Fibroblast of lung (primary cell): ENCODE results near the gene SLC13A3. TPM values are rescaled to one million over a fixed set of nuclear protein-coding genes. Genes with fewer than 3 reads are reported as not detected.

ENCODE experiments used
- DNase-seq, 2 donors: peaks; one replicate each; pipeline versions ENCODE4 v3.0.0 to v3.0.0-alpha.2; 2010; ENCODE audit warnings: low read depth in 2 of 2
- H2AFZ ChIP-seq: 2 replicates; pipeline ENCODE4 v1.5.1; 2012; ENCODE audit warnings: low read length, control low read depth, inconsistent platforms
- H3K27ac ChIP-seq: 2 replicates; pipeline ENCODE4 v1.5.1; 2011; ENCODE audit warnings: low read length, control low read depth; ENCODE audit not compliant: insufficient read depth
- H3K27me3 ChIP-seq: 2 replicates; pipeline ENCODE4 v1.5.1; 2011; ENCODE audit warnings: mild to moderate bottlenecking, low read length; ENCODE audit not compliant: control insufficient read depth, insufficient read depth
- H3K36me3 ChIP-seq: 2 replicates; pipeline ENCODE4 v1.5.1; 2011; ENCODE audit warnings: low read length; ENCODE audit not compliant: control insufficient read depth, insufficient read depth
- H3K4me1 ChIP-seq: 2 replicates; pipeline ENCODE4 v1.5.1; 2011; ENCODE audit warnings: low read length; ENCODE audit not compliant: control insufficient read depth, insufficient read depth; ENCODE audit errors: extremely low read depth
- H3K4me2 ChIP-seq: 2 replicates; pipeline ENCODE4 v1.5.1; 2011; ENCODE audit warnings: low read length, control low read depth; ENCODE audit not compliant: insufficient read depth; ENCODE audit errors: extremely low read depth
- H3K4me3 ChIP-seq, 4 experiments: fragments of 200-600 bp in 1 of 4; sonication (generic) in 1 of 4; replicated peaks in 1 of 4; 2 replicates each; pipeline ENCODE4 v1.5.1; 2011 to 2016; ENCODE audit warnings: low read length in 4 of 4, low read depth in 3 of 4, mild to moderate bottlenecking in 3 of 4, control low read depth in 2 of 4, inconsistent platforms in 1 of 4, mixed read lengths in 1 of 4; ENCODE audit not compliant: insufficient read depth in 1 of 4; ENCODE audit errors: control extremely low read depth in 1 of 4
- H3K79me2 ChIP-seq: 2 replicates; pipeline ENCODE4 v1.5.1; 2012; ENCODE audit warnings: mild to moderate bottlenecking, low read length, inconsistent platforms; ENCODE audit not compliant: control insufficient read depth, insufficient read depth
- H3K9ac ChIP-seq: 2 replicates; pipeline ENCODE4 v1.5.1; 2011; ENCODE audit warnings: mild to moderate bottlenecking, low read length, control low read depth; ENCODE audit not compliant: insufficient read depth
- H3K9me3 ChIP-seq: 2 replicates; pipeline ENCODE4 v1.5.1; 2012; ENCODE audit warnings: low read depth, low read length; ENCODE audit not compliant: control insufficient read depth, insufficient read depth
- H4K20me1 ChIP-seq: 2 replicates; pipeline ENCODE4 v1.5.1; 2011; ENCODE audit warnings: low read length; ENCODE audit not compliant: control insufficient read depth, insufficient read depth; ENCODE audit errors: extremely low read depth
- EZH2 ChIP-seq: IDR thresholded peaks from 2 replicates; pipeline ENCODE4 v1.5.1; 2012; ENCODE audit warnings: low read length, control low read depth, mild to moderate bottlenecking; ENCODE audit errors: missing control alignments
- polyA plus RNA-seq, 2 donors: library from polyadenylated mRNA; depleted of rRNA in 1 of 2; stranded (reverse) in 1 of 2; unstranded in 1 of 2; fragments of >200 nt; gene quantifications; 2 replicates each; pipeline ENCODE4 v1.2.1, GENCODE V29; 2011 to 2012; ENCODE audit warnings: missing spikeins in 1 of 2
- total RNA-seq: library from RNA; depleted of rRNA; stranded (reverse); fragments of >200 nt; gene quantifications from 2 replicates; pipeline ENCODE4 v1.2.1, GENCODE V29; 2014
- TF ChIP-seq, protein P1 (sequence below), 2 donors: IDR thresholded peaks in 1 of 2; conservative IDR thresholded peaks in 1 of 2; 1 replicate in 1 of 2; 2 replicates in 1 of 2; pipeline ENCODE4 v1.5.1; 2011 to 2012; ENCODE audit warnings: low read length in 2 of 2, control low read depth in 1 of 2, inconsistent platforms in 1 of 2, low read depth in 1 of 2, mild to moderate bottlenecking in 1 of 2

The SLC13A3 gene
- total and polyA plus RNA-seq, 2 donors (not counting 1 experiment from before 2014, with no cell fraction given): 2.2 to 5.6 TPM

DNA sequence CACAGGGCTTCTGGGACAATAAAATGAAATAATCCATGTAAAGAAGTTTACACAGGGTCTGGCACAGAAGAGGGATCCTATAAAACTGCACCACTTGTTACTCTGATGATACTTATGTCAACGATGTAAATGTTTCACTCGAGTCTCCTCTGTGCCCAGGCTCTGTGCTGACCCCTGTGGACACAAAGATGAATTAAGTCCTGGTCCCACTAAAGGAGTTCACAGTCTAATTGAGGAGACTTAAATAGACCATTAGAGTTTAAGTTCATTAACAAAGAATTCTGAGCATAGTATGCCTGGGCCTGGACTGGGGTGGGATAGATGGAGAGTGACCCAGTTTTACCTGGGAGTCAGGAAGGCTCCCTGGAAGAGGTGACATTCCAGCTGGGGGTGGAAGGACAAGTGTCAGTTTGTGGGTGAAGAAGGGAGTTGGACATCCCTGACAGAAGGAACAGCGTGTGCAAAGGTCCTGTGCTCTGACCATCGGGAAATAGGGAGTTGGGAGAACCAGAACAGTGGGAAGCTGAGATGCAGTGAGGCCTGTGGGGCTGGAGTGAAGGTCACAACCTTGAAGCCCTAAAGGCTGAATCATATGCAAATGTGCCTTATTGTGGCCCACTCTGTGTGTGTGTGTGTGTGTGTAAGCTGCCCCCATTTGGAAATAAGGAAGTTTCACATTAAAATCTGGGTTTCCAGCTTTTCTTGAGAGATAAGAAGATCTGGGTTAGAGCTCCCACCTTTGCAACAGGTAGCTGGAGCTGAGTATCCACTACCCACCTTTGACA, 101.9 kb downstream of the SLC13A3 start:
- Histone ChIP-seq H3K9me3 (no peaks in the 10 kb centered on the region), H3K27ac (no peak overlapping the region), H3K79me2 (no peaks in the 10 kb centered on the region), H3K4me3 (no peak overlapping the region), H4K20me1 (no peaks in the 10 kb centered on the region), H3K4me1 (no peaks in the 10 kb centered on the region), H3K9ac (no peak overlapping the region), H3K36me3 (no peaks in the 10 kb centered on the region), H3K27me3 (no peaks in the 10 kb centered on the region), H2AFZ (no peak overlapping the region), H3K4me2 (no peak overlapping the region)
- DNase-seq: no peak
- TF ChIP-seq, protein P1, sequence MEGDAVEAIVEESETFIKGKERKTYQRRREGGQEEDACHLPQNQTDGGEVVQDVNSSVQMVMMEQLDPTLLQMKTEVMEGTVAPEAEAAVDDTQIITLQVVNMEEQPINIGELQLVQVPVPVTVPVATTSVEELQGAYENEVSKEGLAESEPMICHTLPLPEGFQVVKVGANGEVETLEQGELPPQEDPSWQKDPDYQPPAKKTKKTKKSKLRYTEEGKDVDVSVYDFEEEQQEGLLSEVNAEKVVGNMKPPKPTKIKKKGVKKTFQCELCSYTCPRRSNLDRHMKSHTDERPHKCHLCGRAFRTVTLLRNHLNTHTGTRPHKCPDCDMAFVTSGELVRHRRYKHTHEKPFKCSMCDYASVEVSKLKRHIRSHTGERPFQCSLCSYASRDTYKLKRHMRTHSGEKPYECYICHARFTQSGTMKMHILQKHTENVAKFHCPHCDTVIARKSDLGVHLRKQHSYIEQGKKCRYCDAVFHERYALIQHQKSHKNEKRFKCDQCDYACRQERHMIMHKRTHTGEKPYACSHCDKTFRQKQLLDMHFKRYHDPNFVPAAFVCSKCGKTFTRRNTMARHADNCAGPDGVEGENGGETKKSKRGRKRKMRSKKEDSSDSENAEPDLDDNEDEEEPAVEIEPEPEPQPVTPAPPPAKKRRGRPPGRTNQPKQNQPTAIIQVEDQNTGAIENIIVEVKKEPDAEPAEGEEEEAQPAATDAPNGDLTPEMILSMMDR (conservative IDR thresholded peaks at IDR 0.05 in 1 of 2, IDR thresholded peaks at IDR 0.05 in 1 of 2; ENCODE audit: low read depth in 1 of 2, low read length in 2 of 2): no peak
- no peak for TF ChIP-seq EZH2

DNA sequence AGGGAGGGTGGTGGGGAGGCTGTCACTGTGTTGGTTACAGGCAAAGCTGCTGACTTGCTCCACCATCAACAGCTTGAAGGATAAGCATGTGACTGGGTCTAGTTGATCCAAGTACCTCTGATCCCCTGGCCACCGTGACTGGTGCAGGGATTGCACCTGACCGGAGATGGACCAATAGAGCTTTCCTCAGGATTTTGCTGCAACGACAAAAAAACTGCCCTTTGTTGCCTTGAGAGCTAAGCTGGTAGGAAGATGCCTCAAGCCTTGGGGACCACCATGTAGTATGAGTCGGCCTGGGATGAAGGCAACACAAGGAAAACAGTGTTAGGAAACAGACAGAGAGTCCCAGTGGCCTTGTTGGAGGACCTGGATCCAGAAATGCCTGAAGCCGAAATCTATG, 102.6 kb downstream of the SLC13A3 start:
- H3K4me3 ChIP-seq: no peak overlapping the region
- H3K9me3 ChIP-seq: no peaks in the 10 kb centered on the region
- no peaks in the 10 kb centered on the region for H4K20me1 ChIP-seq
- H2AFZ ChIP-seq: no peak overlapping the region
- H3K4me1 ChIP-seq: no peaks in the 10 kb centered on the region
- H3K27me3 ChIP-seq: no peaks in the 10 kb centered on the region
- DNase-seq: no peak
- no peaks in the 10 kb centered on the region for H3K79me2 ChIP-seq
- H3K36me3 ChIP-seq: no peaks in the 10 kb centered on the region
- no peak overlapping the region for H3K4me2 ChIP-seq
- TF ChIP-seq, protein P1 (conservative IDR thresholded peaks at IDR 0.05 in 1 of 2, IDR thresholded peaks at IDR 0.05 in 1 of 2; ENCODE audit: low read depth in 1 of 2, low read length in 2 of 2): no peak
- H3K27ac ChIP-seq: no peak overlapping the region
- H3K9ac ChIP-seq: no peak overlapping the region

DNA sequence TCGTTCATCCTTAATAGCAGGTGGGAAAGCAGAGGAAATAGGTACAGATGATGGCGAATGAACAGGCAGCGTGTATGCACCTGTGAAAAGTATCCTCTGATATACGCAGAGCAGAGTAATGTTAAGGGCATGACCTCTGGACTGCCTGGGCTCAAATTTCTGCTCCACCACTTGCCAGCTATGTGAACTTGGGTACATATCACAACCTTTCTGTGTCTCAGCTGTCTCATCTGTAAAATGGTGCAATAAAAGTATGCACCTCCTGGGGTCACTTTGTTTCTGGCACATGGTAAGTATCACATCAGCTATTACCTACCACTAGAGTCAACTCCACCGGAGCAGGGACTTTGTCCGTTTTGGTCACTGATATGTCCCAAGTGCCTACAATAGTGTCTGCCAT, 103.3 kb downstream of the SLC13A3 start:
- H3K79me2 ChIP-seq: no peaks in the 10 kb centered on the region
- no peaks in the 10 kb centered on the region for H4K20me1 ChIP-seq
- no peak overlapping the region for H3K27ac ChIP-seq
- no peak for DNase-seq
- H3K9me3 ChIP-seq: no peaks in the 10 kb centered on the region
- H3K4me2 ChIP-seq: no peak overlapping the region
- H3K27me3 ChIP-seq: no peaks in the 10 kb centered on the region
- TF ChIP-seq, protein P1 (conservative IDR thresholded peaks at IDR 0.05 in 1 of 2, IDR thresholded peaks at IDR 0.05 in 1 of 2; ENCODE audit: low read depth in 1 of 2, low read length in 2 of 2): no peak
- no peak for TF ChIP-seq EZH2
- no peak overlapping the region for H3K4me3 ChIP-seq
- no peak overlapping the region for H3K9ac ChIP-seq
- no peaks in the 10 kb centered on the region for H3K36me3 ChIP-seq
- H2AFZ ChIP-seq: no peak overlapping the region
- no peaks in the 10 kb centered on the region for H3K4me1 ChIP-seq
